Stomach (tissue), 4 donors: ENCODE results near the gene RUFY3.

ENCODE experiments used
- POLR2AphosphoS5 ChIP-seq, 3 donors: sonication (generic); formaldehyde crosslinking; IDR thresholded peaks; one replicate each; pipeline ENCODE4 v1.6.1; 2016; ENCODE audit warnings: antibody characterized with exemption in 3 of 3
- TF ChIP-seq, protein P1 (sequence below), 7 experiments: fragments of 450-650 bp in 4 of 7; fragments of 200-600 bp in 3 of 7; sonication (generic) in 3 of 7; IDR thresholded peaks; one replicate each; pipeline ENCODE4 v1.5.1; 2016 to 2019; ENCODE audit warnings: antibody characterized with exemption in 7 of 7, control low read depth in 2 of 7, mild to moderate bottlenecking in 1 of 7

DNA sequence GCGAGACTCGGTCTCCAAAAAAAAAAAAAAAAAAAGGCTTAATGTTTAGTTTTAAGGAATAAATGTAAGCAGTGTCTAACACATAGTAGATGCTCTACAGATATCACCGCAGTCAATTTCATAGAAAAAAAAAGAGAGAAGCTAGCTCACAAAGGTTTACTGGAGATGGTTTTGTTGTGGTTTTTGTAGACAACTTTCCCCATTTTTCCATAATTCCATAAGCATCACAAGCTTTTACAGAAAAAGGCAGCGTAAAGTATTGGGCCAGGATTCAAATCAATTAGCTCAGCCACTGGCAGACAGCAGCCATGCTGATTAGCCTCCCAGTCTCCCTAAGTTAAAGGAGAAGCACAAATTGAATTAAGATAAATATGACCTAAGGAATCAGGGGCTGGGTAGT lies 116.4 kb downstream of the RUFY3 start:
- TF ChIP-seq, protein P1, sequence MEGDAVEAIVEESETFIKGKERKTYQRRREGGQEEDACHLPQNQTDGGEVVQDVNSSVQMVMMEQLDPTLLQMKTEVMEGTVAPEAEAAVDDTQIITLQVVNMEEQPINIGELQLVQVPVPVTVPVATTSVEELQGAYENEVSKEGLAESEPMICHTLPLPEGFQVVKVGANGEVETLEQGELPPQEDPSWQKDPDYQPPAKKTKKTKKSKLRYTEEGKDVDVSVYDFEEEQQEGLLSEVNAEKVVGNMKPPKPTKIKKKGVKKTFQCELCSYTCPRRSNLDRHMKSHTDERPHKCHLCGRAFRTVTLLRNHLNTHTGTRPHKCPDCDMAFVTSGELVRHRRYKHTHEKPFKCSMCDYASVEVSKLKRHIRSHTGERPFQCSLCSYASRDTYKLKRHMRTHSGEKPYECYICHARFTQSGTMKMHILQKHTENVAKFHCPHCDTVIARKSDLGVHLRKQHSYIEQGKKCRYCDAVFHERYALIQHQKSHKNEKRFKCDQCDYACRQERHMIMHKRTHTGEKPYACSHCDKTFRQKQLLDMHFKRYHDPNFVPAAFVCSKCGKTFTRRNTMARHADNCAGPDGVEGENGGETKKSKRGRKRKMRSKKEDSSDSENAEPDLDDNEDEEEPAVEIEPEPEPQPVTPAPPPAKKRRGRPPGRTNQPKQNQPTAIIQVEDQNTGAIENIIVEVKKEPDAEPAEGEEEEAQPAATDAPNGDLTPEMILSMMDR (IDR thresholded peaks at IDR 0.05), result no peak
- TF ChIP-seq POLR2AphosphoS5 (IDR thresholded peaks at IDR 0.05), result no peak
